UCSD-AML1 (cell line): Measurements from ENCODE around the gene C15orf62.
A peak's percentile ranks its signal among the peaks of the same experiment; 100 is the strongest.

Experiments
- DNase-seq: peaks from one replicate; lab custom pipeline; 2025; ENCODE audit not compliant: unreplicated experiment; lab: John Stamatoyannopoulos, UW

Gene C15orf62

DNA sequence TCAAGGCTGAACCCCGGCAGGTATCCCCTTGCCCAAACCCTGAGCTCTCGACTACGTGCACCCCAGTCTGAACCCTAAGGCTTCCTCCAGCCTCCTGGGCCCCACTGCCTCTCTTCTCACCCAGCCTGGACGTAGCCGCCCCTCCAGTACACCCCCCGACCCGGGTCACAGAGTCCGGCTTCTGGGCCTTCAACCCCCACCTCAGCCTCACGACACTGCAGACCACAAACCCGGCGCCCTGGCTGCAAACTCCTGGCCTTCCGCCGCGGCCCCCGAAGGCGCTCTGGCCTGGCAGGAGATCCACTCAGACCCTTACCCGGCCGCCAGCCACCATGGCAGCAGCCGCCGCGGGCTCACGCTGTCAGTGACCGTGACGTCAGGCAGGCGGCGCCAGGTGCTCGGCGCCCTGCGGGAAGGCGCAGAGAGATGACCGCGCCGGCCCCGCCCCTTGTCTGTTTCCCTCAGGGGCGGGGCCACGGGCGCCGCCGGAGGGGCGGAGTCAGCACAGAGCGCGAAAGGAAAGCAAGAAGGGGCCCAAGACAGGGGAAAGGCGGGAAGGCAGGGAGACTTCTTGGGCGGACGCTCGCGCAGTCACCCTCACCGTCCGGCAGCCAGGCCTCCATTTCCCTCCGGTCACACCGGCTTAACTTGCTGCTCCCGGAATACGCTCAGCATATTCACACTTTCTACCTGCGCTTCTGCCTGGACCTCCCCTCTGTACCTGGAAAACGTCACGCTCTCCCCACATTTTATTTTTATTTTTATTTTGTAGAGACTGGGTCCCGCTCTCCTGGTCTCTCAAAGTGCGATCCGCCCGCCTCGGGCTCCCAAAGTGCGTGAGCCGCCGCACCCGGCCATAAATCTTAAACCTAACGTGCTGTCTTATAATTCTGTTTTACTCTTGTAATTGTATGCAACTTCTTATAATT, 14.6 kb upstream of the C15orf62 start, which contains the start of gene RMDN3:
RMDN3 (minus strand) TSS at position 372 of the 929 bp plus-strand sequence. CDS start 471 bp downstream, outside the sequence.
- DNase-seq = peak; percentile 94

DNA sequence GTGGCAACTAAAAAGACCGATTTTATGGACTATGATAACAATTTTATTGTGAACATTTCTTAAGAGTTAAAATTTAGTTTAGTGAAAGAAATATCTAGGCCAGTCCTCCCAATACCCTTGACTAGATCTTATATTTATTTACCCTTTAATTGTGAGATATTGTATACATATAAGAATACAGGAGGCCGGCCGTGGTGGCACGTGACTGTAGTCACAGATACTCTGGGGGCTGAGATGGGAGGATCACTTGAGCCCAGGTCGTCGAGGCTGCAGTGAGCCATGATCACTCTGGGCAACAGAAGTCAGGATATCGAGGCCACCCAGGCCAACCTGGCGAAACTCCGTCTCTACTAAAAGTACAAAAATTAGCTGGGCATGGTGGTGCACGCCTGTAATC, 14.0 kb upstream of the C15orf62 start:
- no peak for DNase-seq

DNA sequence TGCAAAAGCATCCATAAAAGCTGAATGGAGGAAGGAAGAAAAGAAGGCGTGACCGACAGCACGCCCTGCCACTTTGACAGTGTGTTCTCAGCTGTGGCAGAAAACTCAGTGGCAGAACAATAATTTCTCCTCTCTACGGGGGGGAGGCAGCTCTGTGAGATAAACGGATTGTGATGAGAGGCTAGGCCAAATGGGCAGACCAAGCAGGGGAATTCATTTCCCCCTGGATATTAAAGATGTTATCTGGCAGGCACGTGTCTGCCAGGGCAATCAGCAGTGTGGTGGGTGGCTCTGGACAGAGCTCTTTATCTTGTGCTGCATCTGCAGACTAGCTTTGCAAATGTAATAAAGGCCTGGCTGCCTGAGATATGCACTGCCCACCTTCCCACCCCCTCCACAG, 12.8 kb upstream of the C15orf62 start:
- no peak for DNase-seq

DNA sequence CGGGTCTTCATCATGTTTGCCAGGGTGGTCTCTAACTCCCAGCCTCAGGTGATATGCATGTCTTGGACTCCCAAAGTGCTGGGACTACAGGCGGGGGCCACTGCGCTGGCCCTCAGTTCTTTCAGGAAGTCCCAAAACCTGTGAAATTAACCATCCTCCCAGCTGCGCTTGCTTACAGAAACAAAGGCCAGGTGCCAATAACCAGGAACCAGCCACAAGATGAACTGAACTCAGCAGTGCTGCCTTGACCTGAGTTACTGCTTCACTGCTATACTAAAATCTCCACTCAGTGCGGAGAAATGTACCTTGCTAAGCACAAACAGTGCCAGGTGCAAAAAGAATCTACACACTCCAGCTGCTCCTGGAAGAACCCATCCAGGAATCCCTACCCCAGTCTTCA, 9.8 kb upstream of the C15orf62 start:
- DNase-seq = no peak

DNA sequence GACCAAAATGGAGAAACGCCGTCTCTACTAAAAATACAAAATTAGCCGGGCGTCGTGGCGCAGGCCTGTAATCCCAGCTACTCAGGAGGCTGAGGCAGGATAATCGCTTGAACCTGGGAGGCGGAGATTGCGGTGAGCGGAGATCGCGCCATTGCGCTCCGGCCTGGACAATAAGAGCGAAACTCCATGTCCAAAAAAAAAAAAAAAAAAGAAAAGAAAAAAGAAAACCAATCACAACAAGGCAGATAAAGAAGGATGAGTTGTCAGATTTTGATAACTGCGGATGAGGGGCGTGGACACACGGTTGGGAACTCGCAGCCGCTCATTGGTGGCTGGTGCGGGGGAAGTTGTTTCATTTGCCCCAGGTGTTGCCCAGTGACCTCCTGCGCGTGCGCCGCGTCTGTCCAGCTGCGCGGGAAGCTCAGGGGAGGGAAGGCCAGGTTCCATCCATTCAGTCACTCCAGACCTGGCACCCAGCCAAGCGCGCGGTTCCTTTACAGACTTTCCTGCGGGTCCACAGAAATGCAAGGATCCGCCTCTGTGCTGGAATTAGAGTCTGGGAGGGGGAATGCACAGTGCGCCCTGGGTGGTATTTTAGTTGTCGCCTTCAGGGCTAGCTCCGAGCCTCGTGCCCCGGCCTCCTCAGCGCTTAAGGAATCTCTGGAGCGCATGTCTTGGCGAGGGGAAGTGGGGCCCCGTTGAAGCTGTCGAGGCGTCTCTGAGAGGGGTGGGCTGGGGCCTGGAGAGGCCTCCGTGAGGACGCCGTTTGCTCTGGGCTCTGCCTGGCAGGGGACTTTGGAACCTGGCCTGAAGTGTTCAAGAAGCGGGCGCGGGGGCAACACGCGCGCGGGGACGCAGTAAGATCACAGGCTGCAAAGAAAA, 6.6 kb upstream of the C15orf62 start:
- no peak for DNase-seq

DNA sequence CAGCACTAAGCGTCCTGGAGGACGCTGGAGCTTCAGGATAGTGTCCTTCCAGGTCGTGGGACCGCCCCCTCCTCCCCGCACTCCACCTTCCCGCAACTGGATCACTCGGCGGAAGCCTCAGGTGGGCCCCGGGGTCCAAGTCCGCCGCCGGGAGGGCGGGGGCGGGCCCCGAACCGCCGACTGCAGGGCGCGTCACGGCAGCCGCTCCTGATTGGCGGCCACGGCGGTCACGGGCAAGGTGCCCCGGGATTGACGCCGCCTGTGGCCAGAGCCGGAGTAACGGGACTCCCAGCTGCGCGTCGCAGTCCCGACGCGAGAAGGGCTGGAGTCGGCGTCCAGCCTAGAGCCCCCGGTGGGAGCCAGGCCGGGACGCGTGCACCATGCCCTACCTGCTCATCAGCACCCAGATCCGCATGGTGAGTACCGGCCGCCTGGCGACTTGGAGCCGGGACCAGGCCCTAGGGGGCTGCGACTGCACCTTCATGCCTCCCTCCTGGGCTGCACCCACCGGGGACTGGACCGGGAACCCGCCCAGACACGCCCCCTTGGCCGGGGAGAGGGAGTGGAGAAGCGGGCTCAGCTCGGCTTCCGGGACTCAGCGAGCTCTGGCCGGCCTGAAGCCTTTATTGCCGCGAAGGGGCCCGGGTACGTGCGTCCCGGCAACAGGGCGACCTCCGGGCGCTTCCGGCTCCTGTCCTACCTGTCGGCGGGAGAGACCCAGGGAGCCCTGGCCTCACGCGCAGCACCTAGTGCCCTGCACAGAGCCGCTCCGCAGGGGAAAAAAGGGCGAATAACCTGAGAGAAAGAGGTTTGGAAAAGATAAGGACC, 5.8 kb upstream of the C15orf62 start, which contains the start of gene GCHFR:
GCHFR (plus strand) TSS at position 268 of the 828 bp plus-strand sequence; CDS start at position 381, 113 bp downstream.
- DNase-seq = no peak

DNA sequence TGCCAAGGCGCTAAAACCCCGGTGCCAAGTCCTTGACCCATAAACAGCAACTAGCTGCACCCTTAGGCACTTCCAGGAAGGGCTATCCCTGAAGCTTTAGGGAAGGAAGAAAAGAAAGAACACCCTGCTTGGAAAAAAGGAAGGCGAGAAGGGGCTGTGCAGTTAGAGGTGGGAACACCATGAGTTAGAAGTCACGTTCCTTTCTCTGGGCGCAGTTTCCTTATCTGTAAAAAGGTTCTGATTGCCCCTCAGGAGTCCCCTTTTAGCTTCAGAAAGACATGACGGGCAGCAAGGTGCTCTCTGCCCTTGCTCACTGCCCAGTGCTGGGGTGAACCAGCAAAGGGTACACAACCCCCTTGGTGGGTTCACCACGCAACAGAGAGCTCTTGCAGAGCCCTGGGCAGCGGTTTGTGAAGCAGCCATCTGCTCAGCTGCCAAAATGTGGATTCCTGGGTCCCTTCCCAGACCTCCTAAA, 5.1 kb upstream of the C15orf62 start:
- DNase-seq = no peak

DNA sequence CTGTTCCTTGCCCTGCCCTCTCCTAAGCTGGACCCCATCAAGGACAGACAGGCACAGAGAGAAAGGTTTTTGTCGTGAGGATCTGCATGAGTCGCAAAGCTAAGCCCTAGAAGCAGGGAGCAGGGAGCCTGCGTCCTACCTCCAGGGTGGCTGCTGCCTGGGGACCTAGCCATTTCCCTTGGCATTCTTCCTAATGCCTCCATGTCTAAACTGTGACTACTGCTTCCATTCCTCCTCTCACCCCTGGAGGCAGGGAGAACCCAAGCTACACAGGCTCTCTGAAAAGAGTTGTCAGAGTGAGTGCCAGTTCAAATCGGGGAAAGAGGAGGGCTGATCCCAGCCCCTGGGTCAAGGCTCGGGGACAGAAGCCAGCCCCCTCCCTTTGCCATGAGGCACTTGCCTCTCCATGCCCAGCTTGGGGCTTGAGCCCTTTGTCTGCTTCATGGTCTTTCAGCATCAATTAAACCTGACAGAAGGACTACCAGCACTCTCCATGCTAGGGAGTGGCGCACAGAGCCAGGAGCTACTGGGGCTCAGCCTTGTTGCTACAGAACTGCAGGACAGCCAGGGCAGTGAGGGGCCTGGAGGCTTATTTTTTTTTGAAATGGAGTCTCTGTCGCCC, 3.5 kb upstream of the C15orf62 start:
- no peak for DNase-seq

DNA sequence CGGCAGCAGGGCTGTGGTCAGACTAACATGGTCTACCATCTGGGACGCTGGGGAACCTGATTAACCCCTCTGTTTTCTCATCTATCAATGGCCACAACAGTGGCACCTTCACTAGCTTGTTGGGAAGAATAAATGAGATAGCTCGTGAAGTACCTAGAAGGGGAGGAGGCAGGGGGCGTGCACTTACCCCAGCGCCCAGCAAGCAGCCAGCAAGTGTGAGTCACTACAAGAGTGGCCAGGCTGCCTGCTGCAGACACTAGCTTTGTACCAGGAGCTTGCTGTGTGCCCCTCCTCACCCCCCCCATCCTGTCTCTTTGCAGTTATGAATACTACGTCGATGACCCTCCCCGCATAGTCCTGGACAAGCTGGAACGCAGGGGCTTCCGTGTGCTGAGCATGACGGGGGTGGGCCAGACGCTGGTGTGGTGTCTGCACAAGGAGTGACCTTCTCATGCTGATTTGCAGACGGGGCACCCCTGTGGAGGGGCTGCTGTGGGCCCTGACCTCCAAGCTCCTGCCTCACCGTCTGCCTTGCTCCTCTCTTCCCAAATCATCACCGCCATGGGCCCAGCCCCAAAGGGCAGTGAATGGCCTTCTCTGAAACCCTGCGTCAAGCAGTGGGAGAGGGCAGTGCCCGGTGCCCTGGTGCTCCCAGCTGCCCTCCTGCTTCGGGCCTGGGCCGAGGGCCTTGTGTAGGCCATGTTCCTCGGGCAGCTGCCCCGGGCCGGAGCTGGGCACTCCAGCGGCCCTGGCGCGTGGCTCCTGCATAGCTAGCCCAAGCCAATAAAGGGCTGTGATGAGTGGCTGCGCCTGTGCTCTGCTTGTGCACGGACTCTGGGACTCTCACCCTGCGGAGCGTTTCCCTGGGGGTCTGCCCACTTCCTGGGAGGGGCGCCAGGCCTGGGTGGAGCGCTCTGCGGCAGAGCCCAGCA, 2.6 kb upstream of the C15orf62 start:
- no peak for DNase-seq

DNA sequence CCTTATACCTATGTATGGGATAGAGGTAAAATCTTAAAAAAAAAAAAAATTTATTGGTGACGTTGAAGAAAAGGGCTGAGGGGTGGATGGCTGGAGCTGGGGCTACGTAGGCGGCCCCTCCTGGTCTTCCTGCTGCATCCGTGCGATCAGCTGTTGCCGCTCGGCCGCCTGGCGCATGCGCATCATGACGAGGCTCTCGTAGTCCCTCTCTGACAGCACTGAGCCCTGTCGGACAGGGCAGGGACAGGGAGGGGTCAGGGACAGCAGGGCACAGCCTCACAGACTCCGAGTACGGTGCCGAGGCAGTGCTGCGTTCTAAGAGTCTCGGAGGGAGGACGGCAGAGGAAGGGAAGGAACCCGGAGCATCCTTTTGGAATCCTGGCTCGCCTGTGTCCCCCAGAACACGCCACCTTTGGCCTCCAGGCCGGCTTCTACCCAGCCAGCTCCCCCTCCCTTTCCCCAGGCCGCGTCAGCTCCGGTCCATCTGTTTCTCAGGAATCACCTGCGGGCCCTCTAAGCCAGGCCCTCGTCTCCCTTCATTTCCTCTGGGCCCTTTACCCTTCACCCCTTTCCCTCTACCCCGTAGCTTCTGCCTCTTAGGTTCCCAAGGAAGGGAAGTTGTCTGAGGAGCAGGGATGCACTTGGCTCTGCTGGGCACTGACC, 1.8 kb upstream of the C15orf62 start:
- no peak for DNase-seq

DNA sequence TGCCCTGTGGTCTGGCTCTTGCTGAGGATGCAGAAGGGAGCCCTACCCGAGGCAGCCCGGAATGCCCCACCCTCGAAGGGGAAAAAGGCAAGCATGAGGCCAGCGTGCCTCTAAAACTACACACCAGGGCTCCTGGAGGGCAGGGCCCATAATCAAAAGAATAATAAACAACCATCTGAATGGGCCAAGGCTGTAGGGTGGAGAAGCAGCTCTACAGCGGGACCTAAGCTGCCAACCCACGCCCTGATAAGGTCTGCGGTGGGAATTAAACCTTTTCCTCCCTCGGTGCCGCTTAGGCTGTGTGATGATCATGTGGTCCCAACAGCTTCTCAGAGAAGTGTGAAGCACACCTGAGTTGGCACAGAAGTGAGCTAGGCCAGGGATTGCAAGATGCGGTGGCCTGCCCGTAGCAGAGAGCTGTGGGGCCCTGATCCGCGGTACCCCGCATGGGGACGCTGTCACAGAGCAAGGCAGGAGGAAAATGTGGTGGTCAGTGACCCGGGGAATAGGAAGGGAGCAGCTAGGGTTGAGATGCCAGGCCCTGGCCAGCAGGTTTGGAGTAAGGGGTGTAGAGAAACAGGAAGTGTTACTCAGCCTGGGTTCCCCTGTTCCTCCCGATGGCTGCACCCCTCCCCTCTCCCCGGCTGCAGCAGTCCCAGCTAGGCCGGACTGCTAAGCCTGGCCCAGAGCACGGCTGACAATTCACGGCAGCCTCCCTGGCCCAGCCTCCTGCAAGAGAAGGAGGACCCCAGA, 1.1 kb upstream of the C15orf62 start:
- DNase-seq = no peak

DNA sequence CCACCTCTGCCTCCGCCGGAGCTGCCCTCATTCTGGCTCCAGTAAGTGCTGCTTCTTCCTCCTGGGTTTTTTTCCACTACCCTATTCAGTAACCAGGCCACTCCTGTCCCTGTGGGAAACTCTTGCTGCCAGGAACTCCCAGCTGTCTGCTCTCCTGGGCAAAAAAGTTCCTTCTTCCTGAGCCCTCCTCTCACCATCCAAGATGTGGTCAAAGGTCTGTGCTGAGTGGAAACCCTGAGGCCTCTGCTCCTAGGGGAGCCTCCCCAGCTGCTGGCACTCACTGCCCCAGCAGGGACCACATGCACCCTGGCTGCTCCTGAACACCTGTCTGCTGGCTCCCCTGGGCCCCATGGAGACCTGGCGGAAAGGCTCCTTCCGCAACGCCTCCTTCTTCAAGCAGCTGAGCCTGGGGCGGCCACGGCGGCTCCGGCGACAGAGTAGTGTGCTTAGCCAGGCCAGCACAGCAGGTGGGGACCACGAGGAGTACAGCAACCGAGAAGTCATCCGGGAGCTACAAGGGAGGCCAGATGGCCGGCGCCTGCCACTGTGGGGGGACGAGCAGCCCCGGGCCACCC, 454 bp downstream of the C15orf62 start:
- DNase-seq = no peak

DNA sequence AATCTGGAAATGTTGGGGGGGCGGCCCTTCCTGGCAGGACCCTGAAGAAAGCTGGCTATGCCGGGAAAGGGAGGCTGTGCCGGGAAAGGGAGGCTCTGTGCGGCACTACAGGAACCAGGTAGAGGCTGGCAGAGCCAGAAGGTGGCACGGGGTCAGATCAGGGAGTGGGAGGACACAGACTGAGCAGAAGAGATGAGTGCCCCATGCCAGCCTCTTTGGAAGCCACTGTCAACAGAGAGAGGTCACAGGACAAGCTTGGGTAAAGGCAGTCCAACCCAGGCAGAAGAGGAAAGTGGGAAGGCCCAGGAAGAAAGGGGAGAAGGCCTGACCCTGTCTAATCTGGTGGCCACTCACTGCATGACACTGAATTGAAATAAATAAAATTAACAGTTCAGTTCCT, 1.5 kb downstream of the C15orf62 start:
- no peak for DNase-seq

DNA sequence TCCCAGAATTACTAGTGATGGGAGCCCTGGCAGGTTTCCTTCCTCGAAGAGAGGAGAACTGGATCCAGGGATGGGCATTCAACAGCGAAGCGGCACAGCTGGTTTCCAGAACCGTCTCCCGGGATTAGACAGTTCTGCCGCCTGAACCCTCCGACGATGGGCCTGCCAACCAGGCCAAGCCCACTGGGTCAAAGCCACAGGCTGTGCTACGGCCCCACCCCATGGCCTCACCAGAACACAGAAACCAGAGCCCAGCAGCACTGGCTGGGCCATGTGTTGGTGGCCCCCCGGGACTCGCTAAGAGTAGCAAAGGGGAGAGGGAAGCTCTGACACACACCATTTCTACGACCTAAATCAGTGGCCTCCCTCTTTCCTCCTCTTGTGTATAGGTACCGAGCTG, 2.2 kb downstream of the C15orf62 start:
- DNase-seq = no peak

DNA sequence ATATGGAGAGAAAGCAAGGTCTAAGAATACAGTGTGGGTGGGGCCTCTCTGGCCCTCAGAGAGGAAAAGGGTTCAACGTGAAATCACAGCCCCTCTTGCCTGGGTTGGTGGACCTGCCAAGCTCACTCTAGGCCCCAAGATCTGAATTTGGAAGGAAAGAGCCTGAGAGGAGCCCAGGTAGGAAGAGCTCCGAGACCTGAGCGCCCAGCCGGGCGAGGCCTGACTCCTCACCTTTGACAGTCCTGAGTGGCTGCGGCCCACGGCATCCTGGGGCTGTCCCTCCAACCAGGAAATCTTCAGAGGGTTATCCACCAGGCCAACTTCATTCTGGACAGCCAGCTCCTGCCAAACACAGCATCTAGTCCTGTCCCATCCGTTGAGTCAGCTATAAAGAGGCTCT, 3.7 kb downstream of the C15orf62 start:
- DNase-seq = no peak

DNA sequence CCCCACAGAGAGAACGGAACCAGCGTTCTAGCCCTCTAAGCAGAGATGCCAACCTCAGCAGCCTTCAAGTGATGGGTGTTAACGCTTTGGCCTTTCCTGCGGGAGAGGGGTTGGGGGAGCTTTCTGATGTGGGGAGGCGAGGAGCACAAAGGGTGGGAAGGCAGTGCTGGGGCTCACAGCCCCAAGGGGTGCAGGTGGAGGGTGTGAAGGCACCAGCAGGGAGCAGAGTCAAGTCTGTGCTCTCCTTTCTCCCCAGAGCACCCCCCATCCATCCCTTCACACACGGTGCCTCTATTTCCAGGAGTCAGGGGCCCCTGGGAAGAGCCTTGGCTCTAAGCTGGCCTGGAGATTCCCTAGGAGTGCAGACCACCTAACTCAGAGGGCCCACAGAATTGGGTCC, 4.1 kb downstream of the C15orf62 start:
- DNase-seq = no peak

DNA sequence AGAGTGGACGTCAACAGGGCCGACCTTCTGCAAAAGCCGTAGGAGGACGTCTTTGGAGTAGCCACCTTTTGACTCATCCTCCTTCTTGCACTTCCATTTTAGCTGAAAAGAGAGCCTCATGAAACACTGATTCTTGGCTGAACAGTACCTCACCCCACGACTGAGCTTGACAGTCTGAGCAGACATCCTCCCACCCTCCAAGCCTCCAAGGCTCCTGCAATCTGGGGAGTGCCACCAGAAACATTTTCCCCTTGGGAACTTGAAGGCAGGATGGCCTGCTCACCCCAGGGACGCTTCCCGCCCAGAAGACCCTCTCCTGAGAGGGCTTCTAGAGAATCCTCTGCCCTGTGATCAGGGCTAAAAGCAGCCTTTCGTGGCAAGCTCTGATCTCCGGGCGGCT, 5.2 kb downstream of the C15orf62 start:
- no peak for DNase-seq
